Measurements from ENCODE around the gene RPS29.
A peak's percentile ranks its signal among the peaks of the same experiment; 100 is the strongest.

GRCh38 chr14:49585803-49586672 is at the start of gene RPS29:
- no peak; the same call in 1 of the 2 replicates for TF ChIP-seq CTCF (CRISPR knock-in tag; IDR thresholded peaks at IDR 0.05)
- TF ChIP-seq DDIT3 (CRISPR knock-in tag; IDR thresholded peaks at IDR 0.05), result peak; percentile 27; the same call in 1 of the 2 replicates
- no peak for TF ChIP-seq PPARG (CRISPR knock-in tag; conservative IDR thresholded peaks at IDR 0.05)
- TF ChIP-seq ARNT (IDR thresholded peaks at IDR 0.05), result no peak
- no peak for TF ChIP-seq HMG20B (CRISPR knock-in tag; conservative IDR thresholded peaks at IDR 0.05)
- TF ChIP-seq SMAD3 (CRISPR knock-in tag; IDR thresholded peaks at IDR 0.05), result 0 out of 2 replicates have a peak, but pooled peaks have one; percentile 46
- TF ChIP-seq ZNF740 (CRISPR knock-in tag; IDR thresholded peaks at IDR 0.05), result no peak
- TF ChIP-seq FOSL1 (CRISPR knock-in tag; IDR thresholded peaks at IDR 0.05; ENCODE audit: borderline replicate concordance), result no peak
- no peak for TF ChIP-seq E2F5 (CRISPR knock-in tag; conservative IDR thresholded peaks at IDR 0.05)
